Heart left ventricle (tissue), 16 donors: ENCODE results near the gene BICRA. TPM values are rescaled to one million over a fixed set of nuclear protein-coding genes. Genes with fewer than 3 reads are reported as not detected.

Source experiments
- ATAC-seq, 4 donors: fragments of 200-7000 bp; cut with Tn5 transposase; one replicate each; pipeline ENCODE4 v1.9.1; 2020 to 2022; ENCODE audit warnings: moderate library complexity in 4 of 4, mild to moderate bottlenecking in 3 of 4, moderate number of reproducible peaks in 1 of 4
- DNase-seq, 5 donors: peaks; one replicate each; pipeline ENCODE4 v3.0.0-alpha.2; 2020
- H3K27ac ChIP-seq, 12 donors: fragments of 200-600 bp; sonication (generic) in 4 of 12; one replicate each; pipeline versions ENCODE4 v1.5.0 to v1.8.0; 2016 to 2022; ENCODE audit warnings: mild to moderate bottlenecking in 2 of 12
- H3K27me3 ChIP-seq, 9 donors: fragments of 200-600 bp; sonication (generic) in 2 of 9; one replicate each; pipeline versions ENCODE4 v1.5.1 to v1.8.0; 2016 to 2022; ENCODE audit warnings: mild to moderate bottlenecking in 3 of 9
- H3K36me3 ChIP-seq, 9 donors: fragments of 200-600 bp; sonication (generic) in 2 of 9; one replicate each; pipeline versions ENCODE4 v1.5.0 to v1.8.0; 2018 to 2022; ENCODE audit warnings: mild to moderate bottlenecking in 2 of 9
- H3K4me1 ChIP-seq, 12 donors: fragments of 200-600 bp; sonication (generic) in 4 of 12; one replicate each; pipeline versions ENCODE4 v1.5.0 to v1.8.0; 2016 to 2022; ENCODE audit warnings: mild to moderate bottlenecking in 3 of 12
- H3K4me3 ChIP-seq, 12 donors: fragments of 200-600 bp; sonication (generic) in 4 of 12; one replicate each; pipeline versions ENCODE4 v1.5.0 to v1.8.0; 2017 to 2022; ENCODE audit warnings: mild to moderate bottlenecking in 9 of 12, moderate library complexity in 4 of 12
- H3K9me3 ChIP-seq, 12 donors: fragments of 200-600 bp; sonication (generic) in 4 of 12; one replicate each; pipeline versions ENCODE4 v1.5.0 to v1.8.0; 2016 to 2022; ENCODE audit warnings: mild to moderate bottlenecking in 1 of 12
- CTCF ChIP-seq, 12 donors: fragments of 200-600 bp; sonication (generic) in 4 of 12; IDR thresholded peaks; one replicate each; pipeline versions ENCODE4 v1.5.0 to v1.8.0; 2018 to 2022; ENCODE audit warnings: antibody characterized with exemption in 12 of 12, mild to moderate bottlenecking in 5 of 12
- POLR2A ChIP-seq, 2 donors: fragments of 450-650 bp; IDR thresholded peaks; one replicate each; pipeline ENCODE4 v1.6.1; 2017; ENCODE audit warnings: antibody characterized with exemption in 2 of 2, mild to moderate bottlenecking in 2 of 2, moderate library complexity in 2 of 2
- WGBS, 4 donors: extraction: QIAGEN DNeasy Blood & Tissue Kit in 2 of 4; methylation state at CpG; one replicate each; pipeline versions ENCODE4 v1.1.5 to v1.1.7; 2013 to 2018; 5-methylcytosine and 5-hydroxymethylcytosine counted together
- intact Hi-C, 10 donors: fragments of 100-400 bp; cut with DNase I; formaldehyde crosslinking; loops; one replicate each; pipeline versions ENCODE4 v1.11.1 to v1.14.2; 2022
- polyA plus RNA-seq, 2 donors: library from polyadenylated mRNA; stranded (reverse); fragments of 200-250 nt; gene quantifications; one replicate each; pipeline ENCODE4 v1.2.3, GENCODE V29; 2013
- total RNA-seq, 9 donors: library from RNA; depleted of rRNA in 2 of 9; stranded (reverse); fragments of >200 nt in 2 of 9; fragmentation: NEBNext Ultra II Directional in 3 of 9; extraction: Animal tissue kit (Norgen Biotek cat#: 25700) in 3 of 9; gene quantifications; one replicate each; pipeline versions ENCODE4 v1.1.0 to v1.2.4, GENCODE V29; 2016 to 2023
- donor health status: ischemic (EF 13 %, LVEDD 7.1; RV severe dilation, severe dysfunction).
- donor health status: healthy with polysubstance abuse.
- donor health status: DM: no; HTN: yes; CAD: no.
- donor health status: DM: no; HTN: no; CAD: no.
- donor health status: ischemic (EF 25% LVEDD 6.9; RV normal size, moderate dysfunction).
- donor health status: ischemic (EF 25% LVEDD 5.7; RV mildly dilated, moderate dysfunction).
- donor health status: healthy.
- donor health status: DM: yes; HTN: yes; CAD: no.
- donor health status: ischemic (EF 35%, LVEDD 5.7; RV mildly dilated, moderate dysfunction).
- donor health status: nonischemic (EF 11% LVEDD 7.7; RV severe dilation, severe dysfunction).
- donor health status: DM: yes; HTN: yes; CAD: no.
- donor health status: PGD.
- donor health status: ischemic (EF 29% LVEDD 5.4; RV normal size, mild dysfunction).
- donor health status: nonischemic (EF 23%, LVEDD 6.1; RV moderate dilation, normal function).

BICRA gene
- total and polyA plus RNA-seq, 11 donors = 5.3 to 14.5 (median 8.5) TPM

GRCh38 chr19:47729799-47730520 is 121.0 kb downstream of the BICRA start:
- Histone ChIP-seq H3K36me3 (peaks cover 0 to 86% (median 42%) of the 10 kb centered on the region in 9 donors), H3K27ac (peak overlapping the region; percentile 59 to 92 (median 80)), H3K4me3 (peak overlapping the region in 10 of 12 donors; percentile 6 to 43 (median 24)), H3K9me3 (no peaks in the 10 kb centered on the region), H3K27me3 (peaks cover 0 to 19% (median 0%) of the 10 kb centered on the region in 9 donors), H3K4me1 (peaks cover 0 to 57% (median 33%) of the 10 kb centered on the region in 12 donors)
- no peak for TF ChIP-seq POLR2A (IDR thresholded peaks at IDR 0.05)
- TF ChIP-seq CTCF (IDR thresholded peaks at IDR 0.05) = no peak
- DNase-seq (peak; percentile 87 to 91 (median 88)), ATAC-seq (peak; percentile 79 to 94 (median 86))
- intact Hi-C loops = loop anchor here in 1 of 10 donors (1.0 kb wide), 1 partner anchor 11 kb away; no protein-coding TSS in a partner anchor
- 12 to 27% (median 20%) methylated on average over 30 of the region's 30 CpGs for WGBS, 4 donors

DNA sequence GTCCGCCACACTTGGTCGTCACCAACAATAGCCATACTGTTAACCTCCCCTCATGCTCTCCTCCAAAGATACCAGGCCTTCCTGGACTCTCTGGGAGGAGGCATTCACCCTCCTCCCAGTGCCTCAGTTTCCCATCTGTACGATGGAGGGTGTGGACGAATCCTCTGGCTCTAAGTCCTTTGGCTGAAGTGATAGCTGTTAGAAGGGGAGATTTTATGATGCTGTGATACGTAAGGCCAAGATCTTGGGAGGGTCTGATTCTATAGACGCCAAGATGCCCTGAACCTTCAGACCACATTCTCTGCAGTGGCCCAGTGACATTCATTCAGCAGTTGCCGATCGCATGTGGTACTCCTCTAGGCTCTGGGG is 121.6 kb downstream of the BICRA start:
- WGBS, 4 donors = 75 to 83% (median 79%) methylated on average over 8 of the region's 8 CpGs
- Histone ChIP-seq H3K4me3 (no peak overlapping the region), H3K27me3 (peaks cover 0 to 19% (median 0%) of the 10 kb centered on the region in 9 donors), H3K36me3 (peaks cover 0 to 87% (median 42%) of the 10 kb centered on the region in 9 donors), H3K4me1 (peaks cover 0 to 55% (median 33%) of the 10 kb centered on the region in 12 donors), H3K27ac (peak overlapping the region in 11 of 12 donors; percentile 20 to 92 (median 79)), H3K9me3 (no peaks in the 10 kb centered on the region)
- intact Hi-C loops = no loop called here
- DNase-seq (no peak), ATAC-seq (no peak)
- TF ChIP-seq POLR2A (IDR thresholded peaks at IDR 0.05) = no peak
- TF ChIP-seq CTCF (IDR thresholded peaks at IDR 0.05) = no peak

- Histone ChIP-seq H3K4me1 (peaks cover 0 to 51% (median 32%) of the 10 kb centered on the region in 12 donors), H3K27ac (peak overlapping the region in 8 of 12 donors; percentile 68 to 92 (median 83)), H3K4me3 (no peak overlapping the region), H3K9me3 (no peaks in the 10 kb centered on the region), H3K36me3 (peaks cover 0 to 86% (median 40%) of the 10 kb centered on the region in 9 donors), H3K27me3 (peaks cover 0 to 19% (median 0%) of the 10 kb centered on the region in 9 donors)
- TF ChIP-seq POLR2A (IDR thresholded peaks at IDR 0.05) (no peak), CTCF (IDR thresholded peaks at IDR 0.05) (no peak)
- WGBS, 4 donors = 90 to 93% (median 91%) methylated on average over 8 of the region's 8 CpGs
- no peak for ATAC-seq
- DNase-seq = no peak
- intact Hi-C loops = no loop called here
These were observed 122.0 kb downstream of the BICRA start for GRCh38 chr19:47730910-47731309.

- Histone ChIP-seq H3K4me1 (peaks cover 0 to 9% (median 4%) of the 10 kb centered on the region in 12 donors), H3K27ac (peak overlapping the region in 1 of 12 donors; percentile 11), H3K9me3 (no peaks in the 10 kb centered on the region), H3K4me3 (no peak overlapping the region), H3K36me3 (peaks cover 0 to 96% (median 42%) of the 10 kb centered on the region in 9 donors), H3K27me3 (peaks cover 0 to 6% (median 0%) of the 10 kb centered on the region in 9 donors)
- TF ChIP-seq POLR2A (IDR thresholded peaks at IDR 0.05) = no peak
- TF ChIP-seq CTCF (IDR thresholded peaks at IDR 0.05) = no peak
- no peak for ATAC-seq
- no peak for DNase-seq
- intact Hi-C loops = no loop called here
- 67 to 89% (median 79%) methylated on average over 3 to 4 of the region's 4 CpGs for WGBS, 4 donors
These were observed 126.2 kb downstream of the BICRA start for GRCh38 chr19:47735131-47735530.
